K562 (cell line): ENCODE results near the gene PTPN13. TPM values are rescaled to one million over a fixed set of nuclear protein-coding genes. Genes with fewer than 3 reads are reported as not detected.

Experiments
- ATAC-seq: fragments of 200-7000 bp; cut with Tn5 transposase; 3 replicates; pipeline ENCODE4 v1.9.1; 2020; ENCODE audit warnings: moderate library complexity
- BruUV-seq: library from RNA; stranded (reverse); fragments of 400-500 nt; replicated peaks from 2 replicates; lab custom pipeline; 2021; lab: Mats Ljungman, UMichigan
- CTCF ChIA-PET: fragments of 300-600 bp; formaldehyde crosslinking; extraction: SDS; loops from one replicate; lab custom pipeline; 2021; ENCODE audit warnings: low intra/inter-chr PET ratio; lab: Yijun Ruan, JAX
- POLR2A ChIA-PET: fragments of 300-600, 350-650 bp; sonication (Branson Sonifier 250); formaldehyde crosslinking; extraction: SDS; loops from one replicate; lab custom pipeline; 2021; ENCODE audit warnings: antibody characterized with exemption, inconsistent platforms; lab: Yijun Ruan, JAX
- DNase-seq, 4 experiments: peaks; one replicate each; pipeline versions ENCODE4 v3.0.0 to v3.0.0-alpha.2; 2011 to 2018; ENCODE audit warnings: low spot score in 3 of 4, mixed read lengths in 3 of 4; ENCODE audit errors: extremely low read depth in 1 of 4
- FAIRE-seq: peaks from 2 replicates; lab custom pipeline; 2011; peaks lifted over from hg19 to GRCh38; lab: Jason Lieb, UNC
- H2AFZ ChIP-seq: 2 replicates; pipeline ENCODE4 v1.6.0; 2011; ENCODE audit warnings: low read depth, low read length, control low read depth, inconsistent platforms
- H3K27ac ChIP-seq: fragments of 200-600 bp; 3 replicates; pipeline ENCODE4 v1.8.0; 2011; ENCODE audit warnings: low read depth, mild to moderate bottlenecking, control low read depth, inconsistent platforms, low read length, moderate library complexity, mixed read lengths; ENCODE audit errors: extremely low read depth
- H3K27me3 ChIP-seq, 2 experiments: fragments of 300-600 bp in 1 of 2; 2 replicates in 1 of 2; 3 replicates in 1 of 2; pipeline versions ENCODE4 v1.6.0 to v1.8.0; 2011; ENCODE audit warnings: inconsistent platforms in 2 of 2, low read length in 2 of 2, mild to moderate bottlenecking in 1 of 2, mixed read lengths in 1 of 2, moderate library complexity in 1 of 2; ENCODE audit not compliant: control insufficient read depth in 2 of 2, insufficient read depth in 2 of 2
- H3K36me3 ChIP-seq: fragments of 300-600 bp; 3 replicates; pipeline ENCODE4 v1.8.0; 2011; ENCODE audit warnings: mild to moderate bottlenecking, low read length, inconsistent platforms; ENCODE audit not compliant: control insufficient read depth, insufficient read depth
- H3K4me1 ChIP-seq, 2 experiments: fragments of 200-600 bp in 1 of 2; replicated peaks in 1 of 2; 2 replicates in 1 of 2; 3 replicates in 1 of 2; pipeline versions ENCODE4 v1.5.1 to v1.8.0; 2011; ENCODE audit warnings: inconsistent platforms in 2 of 2, low read length in 2 of 2, mild to moderate bottlenecking in 1 of 2, mixed read lengths in 1 of 2, moderate library complexity in 1 of 2; ENCODE audit not compliant: control insufficient read depth in 2 of 2, insufficient read depth in 2 of 2
- H3K4me2 ChIP-seq: 2 replicates; pipeline ENCODE4 v1.6.1; 2011; ENCODE audit warnings: low read length, control low read depth, inconsistent platforms, mixed read lengths; ENCODE audit not compliant: insufficient read depth
- H3K4me3 ChIP-seq: fragments of 200-600 bp; sonication (generic), shearing (Covaris generic); 2 replicates; pipeline ENCODE4 v1.5.1; 2016; ENCODE audit warnings: control low read depth, inconsistent platforms
- H3K79me2 ChIP-seq: fragments of 200-600 bp; 3 replicates; pipeline ENCODE4 v1.8.0; 2011; ENCODE audit warnings: low read length, inconsistent platforms; ENCODE audit not compliant: control insufficient read depth, insufficient read depth
- H3K9ac ChIP-seq, 2 experiments: 2 replicates each; pipeline versions ENCODE4 v1.6.0 to v1.6.1; 2011; ENCODE audit warnings: low read depth in 2 of 2, low read length in 2 of 2, control low read depth in 1 of 2, inconsistent platforms in 1 of 2, mild to moderate bottlenecking in 1 of 2, mixed read lengths in 1 of 2; ENCODE audit not compliant: insufficient read depth in 1 of 2
- H3K9me1 ChIP-seq: one replicate; pipeline ENCODE4 v1.6.0; 2011; ENCODE audit warnings: inconsistent platforms, mild to moderate bottlenecking, low read length, moderate library complexity; ENCODE audit not compliant: control insufficient read depth, insufficient read depth
- H3K9me3 ChIP-seq: replicated peaks from 2 replicates; pipeline ENCODE4 v1.5.1; 2011; ENCODE audit warnings: low read depth, low read length, inconsistent platforms; ENCODE audit not compliant: control insufficient read depth, insufficient read depth
- H4K20me1 ChIP-seq: replicated peaks from 2 replicates; pipeline ENCODE4 v1.6.1; 2011; ENCODE audit warnings: low read length, inconsistent platforms, mixed read lengths; ENCODE audit not compliant: control insufficient read depth, insufficient read depth
- ELF1 ChIP-seq: fragments of 200-800 bp; sonication (Bioruptor generic); IDR thresholded peaks from 2 replicates; pipeline ENCODE4 v1.6.1; 2016; ENCODE audit warnings: missing genetic modification characterization, missing compliant biosample characterization
- HMG20A ChIP-seq: fragments of 450-650 bp; formaldehyde crosslinking; conservative IDR thresholded peaks from 2 replicates; pipeline ENCODE4 v1.4.0; 2020; ENCODE audit warnings: mild to moderate bottlenecking, mixed read lengths
- HNRNPL ChIP-seq: fragments of 200-400 bp; formaldehyde crosslinking; IDR thresholded peaks from 2 replicates; pipeline ENCODE4 v1.6.1; 2017; ENCODE audit warnings: low read depth, mild to moderate bottlenecking, low read length
- ILK ChIP-seq: fragments of 450-650 bp; IDR thresholded peaks from 2 replicates; pipeline ENCODE4 v1.6.1; 2016; ENCODE audit warnings: missing genetic modification characterization, low read depth, mild to moderate bottlenecking, missing compliant biosample characterization, moderate library complexity, borderline replicate concordance
- KHSRP ChIP-seq: fragments of 450-650 bp; IDR thresholded peaks from 2 replicates; pipeline ENCODE4 v1.6.1; 2017
- NFATC3 ChIP-seq: fragments of 450-650 bp; IDR thresholded peaks from 2 replicates; pipeline ENCODE4 v1.6.1; 2017; ENCODE audit warnings: mild to moderate bottlenecking
- RFX1 ChIP-seq: fragments of 450-650 bp; IDR thresholded peaks from 2 replicates; pipeline ENCODE4 v1.6.1; 2016; ENCODE audit warnings: mild to moderate bottlenecking, moderate library complexity
- SAFB ChIP-seq: fragments of 200-400 bp; formaldehyde crosslinking; IDR thresholded peaks from 2 replicates; pipeline ENCODE4 v1.6.1; 2017; ENCODE audit warnings: low read depth, low read length, borderline replicate concordance
- TCF3 ChIP-seq: sonication (generic); formaldehyde crosslinking; IDR thresholded peaks from 2 replicates; pipeline ENCODE4 v1.4.0; 2020; ENCODE audit warnings: mild to moderate bottlenecking, missing genetic modification reagents
- ZNF232 ChIP-seq: sonication (generic); formaldehyde crosslinking; IDR thresholded peaks from 2 replicates; pipeline ENCODE4 v1.8.0; 2022; ENCODE audit warnings: mild to moderate bottlenecking, missing genetic modification reagents
- ZNF551 ChIP-seq: fragments of 250-450 bp; sonication (Bioruptor Pico); IDR thresholded peaks from 2 replicates; pipeline ENCODE4 v1.5.0; 2021; ENCODE audit warnings: mild to moderate bottlenecking, moderate library complexity
- WGBS: fragments of 100-300 bp; shearing (Covaris generic); methylation state at CpG from one replicate; pipeline ENCODE4 v1.1.6; 2016; ENCODE audit warnings: low coverage, mixed read lengths; ENCODE audit not compliant: insufficient coverage; ENCODE audit errors: missing lambda C conversion rate; 5-methylcytosine and 5-hydroxymethylcytosine counted together
- in situ Hi-C: fragments of 300-500 bp; cut with MboI; formaldehyde crosslinking; loops from 4 replicates; pipeline ENCODE4 v1.15.0; 2018; ENCODE audit warnings: inconsistent platforms, mixed read lengths
- intact Hi-C: fragments of 100-400 bp; cut with micrococcal nuclease; formaldehyde crosslinking; loops from 2 replicates; pipeline ENCODE4 v1.14.2; 2022
- polyA plus RNA-seq, 8 experiments: library from polyadenylated mRNA; depleted of rRNA in 4 of 8; stranded (reverse) in 5 of 8; unstranded in 3 of 8; fragments of >200 nt; fragmentation: Nextera tagmentation in 2 of 8; fragmentation: Illumina TruSeq in 1 of 8; extraction: Ambion mirVana in 2 of 8; extraction: Trizol in 1 of 8; gene quantifications; 2 replicates each; pipeline versions ENCODE4 v1.2.1 to v1.2.3, GENCODE V29; 2011 to 2014; ENCODE audit warnings: inconsistent platforms in 1 of 8, missing spikeins in 1 of 8
- total RNA-seq, 7 experiments: library from RNA; depleted of rRNA in 6 of 7; stranded (reverse); fragments of >200 nt in 6 of 7; fragmentation: Illumina TruSeq in 2 of 7; extraction: Trizol in 2 of 7; gene quantifications; 2 replicates each; pipeline versions ENCODE4 v1.2.1 to v1.2.3, GENCODE V29; 2011 to 2021; ENCODE audit warnings: low replicate concordance in 1 of 7
- TF ChIP-seq, protein P1 (sequence below): fragments of 450-650 bp; formaldehyde crosslinking; conservative IDR thresholded peaks from 2 replicates; pipeline ENCODE4 v1.4.0; 2022; ENCODE audit warnings: mild to moderate bottlenecking, missing genetic modification characterization
- TF ChIP-seq, protein P2 (sequence below): fragments of 200-800 bp; sonication (Bioruptor generic); IDR thresholded peaks from 2 replicates; pipeline ENCODE4 v1.6.1; 2017; ENCODE audit warnings: missing genetic modification characterization, missing compliant biosample characterization
- TF ChIP-seq, protein P3 (sequence below): fragments of 250-450 bp; sonication (Bioruptor Pico); IDR thresholded peaks from 2 replicates; pipeline ENCODE4 v1.8.0; 2022; ENCODE audit warnings: inconsistent platforms, mild to moderate bottlenecking, moderate library complexity, borderline replicate concordance

PTPN13 gene
- total and polyA plus RNA-seq, 9 of the 15 experiments (the other 6 are each of a cell fraction or from before 2014, with no cell fraction given) = 0.33 TPM; not detected in 8

DNA sequence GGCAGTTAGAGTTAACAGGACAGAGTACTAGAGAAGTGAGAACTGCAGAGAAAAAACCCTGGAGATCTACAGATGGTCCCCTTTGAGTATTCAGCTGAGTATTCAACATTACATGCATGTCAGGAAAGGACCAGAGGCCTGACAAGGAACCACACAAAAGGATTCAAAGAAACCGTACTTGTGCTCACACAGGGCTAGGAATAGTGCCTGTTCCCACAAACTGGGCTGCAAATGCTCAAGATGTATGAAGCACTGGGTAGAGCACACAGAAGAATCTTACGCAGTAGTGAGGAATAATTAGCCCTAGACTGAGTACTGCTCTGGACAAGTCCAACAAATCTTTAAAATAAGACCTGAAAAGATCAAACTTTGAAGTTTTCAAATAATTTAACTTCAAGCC lies 17.6 kb downstream of the PTPN13 start:
- no peak overlapping the region for H3K9ac ChIP-seq
- no peak for DNase-seq
- H3K4me1 ChIP-seq = no peaks in the 10 kb centered on the region
- H3K4me3 ChIP-seq = no peak overlapping the region
- H3K9me3 ChIP-seq = no peaks in the 10 kb centered on the region
- WGBS = 3% methylated on average over 2 of the region's 2 CpGs
- no peaks in the 10 kb centered on the region for H4K20me1 ChIP-seq
- H3K79me2 ChIP-seq = no peaks in the 10 kb centered on the region
- H3K36me3 ChIP-seq = no peaks in the 10 kb centered on the region
- TF ChIP-seq, protein P1, sequence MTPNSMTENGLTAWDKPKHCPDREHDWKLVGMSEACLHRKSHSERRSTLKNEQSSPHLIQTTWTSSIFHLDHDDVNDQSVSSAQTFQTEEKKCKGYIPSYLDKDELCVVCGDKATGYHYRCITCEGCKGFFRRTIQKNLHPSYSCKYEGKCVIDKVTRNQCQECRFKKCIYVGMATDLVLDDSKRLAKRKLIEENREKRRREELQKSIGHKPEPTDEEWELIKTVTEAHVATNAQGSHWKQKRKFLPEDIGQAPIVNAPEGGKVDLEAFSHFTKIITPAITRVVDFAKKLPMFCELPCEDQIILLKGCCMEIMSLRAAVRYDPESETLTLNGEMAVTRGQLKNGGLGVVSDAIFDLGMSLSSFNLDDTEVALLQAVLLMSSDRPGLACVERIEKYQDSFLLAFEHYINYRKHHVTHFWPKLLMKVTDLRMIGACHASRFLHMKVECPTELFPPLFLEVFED (CRISPR knock-in tag) = no peak
- no peak for TF ChIP-seq ELF1 (tag)
- TF ChIP-seq NFATC3 = no peak
- TF ChIP-seq, protein P2, sequence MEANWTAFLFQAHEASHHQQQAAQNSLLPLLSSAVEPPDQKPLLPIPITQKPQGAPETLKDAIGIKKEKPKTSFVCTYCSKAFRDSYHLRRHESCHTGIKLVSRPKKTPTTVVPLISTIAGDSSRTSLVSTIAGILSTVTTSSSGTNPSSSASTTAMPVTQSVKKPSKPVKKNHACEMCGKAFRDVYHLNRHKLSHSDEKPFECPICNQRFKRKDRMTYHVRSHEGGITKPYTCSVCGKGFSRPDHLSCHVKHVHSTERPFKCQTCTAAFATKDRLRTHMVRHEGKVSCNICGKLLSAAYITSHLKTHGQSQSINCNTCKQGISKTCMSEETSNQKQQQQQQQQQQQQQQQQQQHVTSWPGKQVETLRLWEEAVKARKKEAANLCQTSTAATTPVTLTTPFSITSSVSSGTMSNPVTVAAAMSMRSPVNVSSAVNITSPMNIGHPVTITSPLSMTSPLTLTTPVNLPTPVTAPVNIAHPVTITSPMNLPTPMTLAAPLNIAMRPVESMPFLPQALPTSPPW (CRISPR knock-in tag) = no peak
- no peak for TF ChIP-seq HNRNPL
- no peak for TF ChIP-seq KHSRP
- no peak for TF ChIP-seq HMG20A
- no peak for TF ChIP-seq ZNF232 (CRISPR knock-in tag)
- TF ChIP-seq RFX1 = no peak
- TF ChIP-seq, protein P3, sequence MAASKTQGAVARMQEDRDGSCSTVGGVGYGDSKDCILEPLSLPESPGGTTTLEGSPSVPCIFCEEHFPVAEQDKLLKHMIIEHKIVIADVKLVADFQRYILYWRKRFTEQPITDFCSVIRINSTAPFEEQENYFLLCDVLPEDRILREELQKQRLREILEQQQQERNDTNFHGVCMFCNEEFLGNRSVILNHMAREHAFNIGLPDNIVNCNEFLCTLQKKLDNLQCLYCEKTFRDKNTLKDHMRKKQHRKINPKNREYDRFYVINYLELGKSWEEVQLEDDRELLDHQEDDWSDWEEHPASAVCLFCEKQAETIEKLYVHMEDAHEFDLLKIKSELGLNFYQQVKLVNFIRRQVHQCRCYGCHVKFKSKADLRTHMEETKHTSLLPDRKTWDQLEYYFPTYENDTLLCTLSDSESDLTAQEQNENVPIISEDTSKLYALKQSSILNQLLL (CRISPR knock-in tag) = no peak
- no peak for TF ChIP-seq ZNF551 (CRISPR knock-in tag)
- TF ChIP-seq SAFB = no peak
- TF ChIP-seq ILK (tag) = no peak
- TF ChIP-seq TCF3 (CRISPR knock-in tag) = no peak
- no peak for ATAC-seq
- H3K27ac ChIP-seq = no peak overlapping the region
- intact Hi-C loops (no loop called here), in situ Hi-C loops (no loop called here)
- ChIA-PET POLR2A (no interaction called here), CTCF (no interaction called here)
- BruUV-seq = no TSS peak
- no peaks in the 10 kb centered on the region for H3K9me1 ChIP-seq
- no peaks in the 10 kb centered on the region for H3K27me3 ChIP-seq
- H3K4me2 ChIP-seq = no peak overlapping the region
- H2AFZ ChIP-seq = no peak overlapping the region
- no peak for FAIRE-seq
